Measurements from ENCODE around the gene TBC1D22A. TPM values are rescaled to one million over a fixed set of nuclear protein-coding genes. Genes with fewer than 3 reads are reported as not detected.

Gene TBC1D22A
- total RNA-seq, 3 donors from 2014 or later = 35.6 to 51.9 (median 41.8) TPM

DNA sequence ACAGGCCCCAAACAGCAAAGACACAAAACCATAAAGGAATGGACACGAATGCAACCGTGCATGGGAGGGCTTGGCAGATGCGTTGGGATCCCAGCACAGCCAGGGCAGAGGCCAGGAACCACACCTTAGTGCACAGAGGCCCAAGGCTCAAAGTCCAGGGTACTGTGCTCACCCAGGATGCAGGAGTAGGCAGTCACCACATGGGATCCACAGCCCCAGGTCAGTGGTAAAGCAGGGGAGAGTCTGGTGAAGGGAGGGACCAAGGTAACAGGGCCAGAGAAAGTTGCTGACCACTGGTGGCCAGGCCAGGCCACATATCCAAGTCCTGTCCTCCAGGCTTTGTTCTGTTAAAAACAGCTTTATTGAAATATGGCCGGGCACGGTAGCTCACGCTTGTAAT, 17.9 kb upstream of the TBC1D22A start:
- intact Hi-C loops (cut with DNase I, micrococcal nuclease) = no loop called here
- Histone ChIP-seq H3K36me3 (ENCODE audit: low read depth) (no peaks in the 10 kb centered on the region), H3K9me3 (no peaks in the 10 kb centered on the region), H3K4me1 (ENCODE audit: low read depth) (peaks cover 42% of the 10 kb centered on the region), H3K4me3 (no peak overlapping the region)
- peak; percentile 83 to 85 (median 84) for DNase-seq
- TF ChIP-seq CTCF (IDR thresholded peaks at IDR 0.05) = no peak
- ATAC-seq = peak; percentile 84

- TF ChIP-seq CTCF (IDR thresholded peaks at IDR 0.05) = no peak
- intact Hi-C loops (cut with DNase I, micrococcal nuclease) = no loop called here
- Histone ChIP-seq H3K36me3 (ENCODE audit: low read depth) (no peaks in the 10 kb centered on the region), H3K4me1 (ENCODE audit: low read depth) (peaks cover 43% of the 10 kb centered on the region), H3K4me3 (no peak overlapping the region), H3K9me3 (no peaks in the 10 kb centered on the region)
- peak in 1 of 3 donors; percentile 25 for DNase-seq
- no peak for ATAC-seq
Observed at GRCh38 chr22:46746192-46746591, 16.3 kb upstream of the TBC1D22A start.

GRCh38 chr22:46746620-46747019, 15.8 kb upstream of the TBC1D22A start:
- TF ChIP-seq CTCF (IDR thresholded peaks at IDR 0.05) = no peak
- no peak for ATAC-seq
- H3K4me1 ChIP-seq (ENCODE audit: low read depth) = peaks cover 43% of the 10 kb centered on the region

GRCh38 chr22:46747646-46748045, 14.8 kb upstream of the TBC1D22A start:
- H3K4me1 ChIP-seq (ENCODE audit: low read depth) = peaks cover 33% of the 10 kb centered on the region

More at GRCh38 chr22:46746620-46747019, 15.8 kb upstream of the TBC1D22A start:
- Histone ChIP-seq H3K4me3 (no peak overlapping the region), H3K9me3 (no peaks in the 10 kb centered on the region), H3K36me3 (ENCODE audit: low read depth) (no peaks in the 10 kb centered on the region)
- peak in 1 of 3 donors; percentile 19 for DNase-seq
- intact Hi-C loops (cut with DNase I, micrococcal nuclease) = no loop called here

GRCh38 chr22:46748206-46748907, 14.1 kb upstream of the TBC1D22A start:
- no peaks in the 10 kb centered on the region for H3K36me3 ChIP-seq (ENCODE audit: low read depth)
- no peak for ATAC-seq
- H3K9me3 ChIP-seq = no peaks in the 10 kb centered on the region
- TF ChIP-seq CTCF (IDR thresholded peaks at IDR 0.05) = no peak
- H3K4me1 ChIP-seq (ENCODE audit: low read depth) = peaks cover 33% of the 10 kb centered on the region
- peak in 1 of 3 donors; percentile 54 for DNase-seq
- intact Hi-C loops (cut with DNase I, micrococcal nuclease) = no loop called here
- H3K4me3 ChIP-seq = no peak overlapping the region

More at GRCh38 chr22:46747646-46748045, 14.8 kb upstream of the TBC1D22A start:
- TF ChIP-seq CTCF (IDR thresholded peaks at IDR 0.05) = no peak
- Histone ChIP-seq H3K4me3 (no peak overlapping the region), H3K36me3 (ENCODE audit: low read depth) (no peaks in the 10 kb centered on the region), H3K9me3 (no peaks in the 10 kb centered on the region)
- DNase-seq (peak in 1 of 3 donors; percentile 34), ATAC-seq (no peak)
- intact Hi-C loops (cut with DNase I, micrococcal nuclease) = no loop called here
